Vagina (tissue), 2 donors: ENCODE measurements around the gene PEG3.

Source experiments
- POLR2AphosphoS5 ChIP-seq, 2 donors: sonication (generic); formaldehyde crosslinking; IDR thresholded peaks; one replicate each; pipeline ENCODE4 v1.9.0; 2017; ENCODE audit warnings: antibody characterized with exemption in 2 of 2, mild to moderate bottlenecking in 2 of 2, low read depth in 1 of 2; ENCODE audit not compliant: insufficient read depth in 1 of 2
- TF ChIP-seq, protein P1 (sequence below), 3 experiments: fragments of 450-650 bp in 2 of 3; fragments of 200-600 bp in 1 of 3; sonication (generic) in 1 of 3; IDR thresholded peaks; one replicate each; pipeline ENCODE4 v1.5.1; 2017 to 2019; ENCODE audit warnings: antibody characterized with exemption in 3 of 3, mild to moderate bottlenecking in 2 of 3, moderate library complexity in 2 of 3

DNA sequence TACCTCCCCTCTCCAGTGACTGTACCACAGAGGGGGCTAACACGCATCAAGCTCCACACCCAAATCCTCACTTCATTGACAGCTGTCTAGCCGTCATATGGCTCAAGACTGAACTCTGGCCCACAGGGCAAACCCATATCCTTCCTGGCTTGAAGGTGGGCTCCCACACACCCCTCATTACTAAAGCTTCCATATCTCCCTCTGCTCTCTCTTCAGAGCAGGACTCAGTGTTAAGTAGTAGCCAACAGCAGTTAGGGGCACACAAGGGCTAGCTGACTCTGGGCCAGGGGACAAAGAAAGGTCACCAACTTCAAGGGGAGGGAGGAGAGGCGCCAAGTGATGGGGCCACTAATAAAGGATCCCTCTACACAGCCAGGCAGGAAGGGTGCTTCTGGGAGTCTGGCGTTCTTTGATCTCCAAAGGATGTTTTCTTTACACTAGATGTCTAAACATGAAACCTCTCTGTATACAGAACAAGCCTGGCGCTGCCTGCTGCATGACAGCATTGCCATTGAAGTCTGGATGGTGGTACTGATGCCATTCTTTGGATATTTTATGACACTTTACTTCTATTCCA, 8.1 kb downstream of the PEG3 start:
- TF ChIP-seq, protein P1, sequence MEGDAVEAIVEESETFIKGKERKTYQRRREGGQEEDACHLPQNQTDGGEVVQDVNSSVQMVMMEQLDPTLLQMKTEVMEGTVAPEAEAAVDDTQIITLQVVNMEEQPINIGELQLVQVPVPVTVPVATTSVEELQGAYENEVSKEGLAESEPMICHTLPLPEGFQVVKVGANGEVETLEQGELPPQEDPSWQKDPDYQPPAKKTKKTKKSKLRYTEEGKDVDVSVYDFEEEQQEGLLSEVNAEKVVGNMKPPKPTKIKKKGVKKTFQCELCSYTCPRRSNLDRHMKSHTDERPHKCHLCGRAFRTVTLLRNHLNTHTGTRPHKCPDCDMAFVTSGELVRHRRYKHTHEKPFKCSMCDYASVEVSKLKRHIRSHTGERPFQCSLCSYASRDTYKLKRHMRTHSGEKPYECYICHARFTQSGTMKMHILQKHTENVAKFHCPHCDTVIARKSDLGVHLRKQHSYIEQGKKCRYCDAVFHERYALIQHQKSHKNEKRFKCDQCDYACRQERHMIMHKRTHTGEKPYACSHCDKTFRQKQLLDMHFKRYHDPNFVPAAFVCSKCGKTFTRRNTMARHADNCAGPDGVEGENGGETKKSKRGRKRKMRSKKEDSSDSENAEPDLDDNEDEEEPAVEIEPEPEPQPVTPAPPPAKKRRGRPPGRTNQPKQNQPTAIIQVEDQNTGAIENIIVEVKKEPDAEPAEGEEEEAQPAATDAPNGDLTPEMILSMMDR (IDR thresholded peaks at IDR 0.05): no peak
- TF ChIP-seq POLR2AphosphoS5 (IDR thresholded peaks at IDR 0.05; ENCODE audit: insufficient read depth in 1 of 2, low read depth in 1 of 2): no peak
